GM23338 (cell line): ENCODE measurements around the gene SH3RF3. TPM values are rescaled to one million over a fixed set of nuclear protein-coding genes. Genes with fewer than 3 reads are reported as not detected.

Experiments used
- ATAC-seq: fragments of 200-7000 bp; cut with Tn5 transposase; 3 replicates; pipeline ENCODE4 v1.9.1; 2020
- DNase-seq: peaks from one replicate; pipeline ENCODE4 v3.0.0-alpha.2; 2015; ENCODE audit warnings: low spot score
- H2AFZ ChIP-seq: fragments of 200-600 bp; sonication (generic); 2 replicates; pipeline ENCODE4 v1.8.0; 2016; ENCODE audit warnings: antibody characterized with exemption, mild to moderate bottlenecking, moderate library complexity
- H3F3A ChIP-seq: fragments of 200-600 bp; sonication (generic); replicated peaks from 2 replicates; pipeline ENCODE4 v1.8.0; 2017; ENCODE audit warnings: antibody characterized with exemption, mixed run types, low read depth
- H3K27ac ChIP-seq: fragments of 200-600 bp; sonication (generic); 2 replicates; pipeline ENCODE4 v1.6.1; 2016; ENCODE audit warnings: low read depth
- H3K27me3 ChIP-seq: fragments of 200-600 bp; sonication (generic); 2 replicates; pipeline ENCODE4 v1.8.0; 2016; ENCODE audit warnings: mild to moderate bottlenecking, mixed run types, moderate library complexity; ENCODE audit not compliant: insufficient read depth
- H3K36me3 ChIP-seq: fragments of 200-600 bp; sonication (generic); 2 replicates; pipeline ENCODE4 v1.8.0; 2016; ENCODE audit warnings: mild to moderate bottlenecking; ENCODE audit not compliant: insufficient read depth
- H3K4me1 ChIP-seq: fragments of 200-600 bp; sonication (generic); 2 replicates; pipeline ENCODE4 v1.8.0; 2016; ENCODE audit warnings: mild to moderate bottlenecking, moderate library complexity; ENCODE audit not compliant: insufficient read depth
- H3K4me2 ChIP-seq: fragments of 200-600 bp; sonication (generic); 2 replicates; pipeline ENCODE4 v1.7.1; 2017; ENCODE audit warnings: mixed run types
- H3K4me3 ChIP-seq: fragments of 200-600 bp; sonication (generic); 2 replicates; pipeline ENCODE4 v1.6.1; 2016; ENCODE audit warnings: mixed run types
- H3K79me2 ChIP-seq: fragments of 200-600 bp; sonication (generic); replicated peaks from 2 replicates; pipeline ENCODE4 v1.8.0; 2017; ENCODE audit warnings: mild to moderate bottlenecking; ENCODE audit not compliant: insufficient read depth
- H3K9me2 ChIP-seq: fragments of 200-600 bp; sonication (generic); 2 replicates; pipeline ENCODE4 v1.8.0; 2017; ENCODE audit not compliant: insufficient read depth
- H4K20me1 ChIP-seq: fragments of 200-600 bp; sonication (generic); replicated peaks from 2 replicates; pipeline ENCODE4 v1.8.0; 2017; ENCODE audit warnings: mild to moderate bottlenecking; ENCODE audit not compliant: insufficient read depth
- H3K27ac Mint-ChIP-seq: 2 replicates; pipeline ENCODE4 v1.8.0; 2020; ENCODE audit warnings: inconsistent platforms, mild to moderate bottlenecking, moderate library complexity, mixed read lengths
- H3K27me3 Mint-ChIP-seq: 3 replicates; pipeline ENCODE4 v1.8.0; 2022; ENCODE audit warnings: low read depth, mild to moderate bottlenecking, moderate library complexity, mixed read lengths, inconsistent platforms; ENCODE audit not compliant: insufficient read depth, poor library complexity
- H3K36me3 Mint-ChIP-seq: 3 replicates; pipeline ENCODE4 v1.8.0; 2021; ENCODE audit warnings: low read depth, mild to moderate bottlenecking, inconsistent platforms, moderate library complexity, mixed read lengths
- H3K4me1 Mint-ChIP-seq: 3 replicates; pipeline ENCODE4 v1.8.0; 2020; ENCODE audit warnings: mild to moderate bottlenecking, inconsistent platforms, mixed read lengths
- H3K4me3 Mint-ChIP-seq: 3 replicates; pipeline ENCODE4 v1.8.0; 2021; ENCODE audit warnings: moderate library complexity, mild to moderate bottlenecking, inconsistent platforms, mixed read lengths
- H3K9me3 Mint-ChIP-seq: 3 replicates; pipeline ENCODE4 v1.8.0; 2020; ENCODE audit warnings: moderate library complexity, mild to moderate bottlenecking, inconsistent platforms, mixed read lengths
- CREB1 ChIP-seq: fragments of 250-450 bp; sonication (Bioruptor Pico); IDR thresholded peaks from 2 replicates; pipeline ENCODE4 v1.5.0; 2020; ENCODE audit warnings: low read depth, mild to moderate bottlenecking, moderate library complexity
- EZH2 ChIP-seq: fragments of 200-600 bp; sonication (generic); IDR thresholded peaks from one replicate; pipeline ENCODE4 v1.8.0; 2017; ENCODE audit warnings: antibody characterized with exemption, mild to moderate bottlenecking, low read depth; ENCODE audit not compliant: unreplicated experiment
- EZH2phosphoT487 ChIP-seq: fragments of 200-600 bp; sonication (generic); IDR thresholded peaks from one replicate; pipeline ENCODE4 v1.8.1; 2018; ENCODE audit warnings: antibody characterized with exemption; ENCODE audit not compliant: unreplicated experiment
- JUNB ChIP-seq: IDR thresholded peaks from one replicate; pipeline ENCODE4 v1.6.1; 2016; ENCODE audit warnings: antibody characterized with exemption; ENCODE audit not compliant: unreplicated experiment
- NANOG ChIP-seq: IDR thresholded peaks from 2 replicates; pipeline ENCODE4 v1.6.1; 2016; ENCODE audit warnings: antibody characterized with exemption, borderline replicate concordance
- POLR2AphosphoS5 ChIP-seq: IDR thresholded peaks from 2 replicates; pipeline ENCODE4 v1.6.1; 2016; ENCODE audit warnings: antibody characterized with exemption, low read depth
- STAT1 ChIP-seq: IDR thresholded peaks from one replicate; pipeline ENCODE4 v1.6.1; 2016; ENCODE audit warnings: antibody characterized with exemption; ENCODE audit not compliant: unreplicated experiment
- ZNF114 ChIP-seq: fragments of 250-450 bp; sonication (Bioruptor Pico); IDR thresholded peaks from 2 replicates; pipeline ENCODE4 v1.5.0; 2020; ENCODE audit warnings: mild to moderate bottlenecking, moderate library complexity
- ZNF331 ChIP-seq: fragments of 250-450 bp; sonication (Bioruptor Pico); IDR thresholded peaks from 2 replicates; pipeline ENCODE4 v1.5.0; 2020; ENCODE audit warnings: low read depth, mild to moderate bottlenecking, moderate library complexity
- polyA plus RNA-seq: library from polyadenylated mRNA; unstranded; fragments of >200 nt; fragmentation: Nextera tagmentation; extraction: Ambion mirVana; gene quantifications from 2 replicates; pipeline ENCODE4 v1.2.1, GENCODE V29; 2016
- total RNA-seq: library from RNA; depleted of rRNA; stranded (reverse); fragments of >200 nt; shearing (Covaris generic); gene quantifications from 2 replicates; pipeline ENCODE4 v1.2.3, GENCODE V29; 2014
- TF ChIP-seq, protein P1 (sequence below): fragments of 250-450 bp; sonication (Bioruptor Pico); IDR thresholded peaks from 2 replicates; pipeline ENCODE4 v1.5.0; 2020; ENCODE audit warnings: mild to moderate bottlenecking, moderate library complexity
- TF ChIP-seq, protein P2 (sequence below), 2 experiments: fragments of 200-600 bp in 1 of 2; sonication (generic) in 1 of 2; conservative IDR thresholded peaks; 2 replicates each; pipeline versions ENCODE4 v1.5.1 to v1.6.1; 2016 to 2017; ENCODE audit warnings: antibody characterized with exemption in 2 of 2, low read depth in 2 of 2, mild to moderate bottlenecking in 2 of 2, moderate library complexity in 1 of 2
- TF ChIP-seq, protein P3 (sequence below): IDR thresholded peaks from 2 replicates; pipeline ENCODE4 v1.6.1; 2016; ENCODE audit warnings: antibody characterized with exemption
- TF ChIP-seq, protein P4 (sequence below): IDR thresholded peaks from one replicate; pipeline ENCODE4 v1.6.1; 2018; ENCODE audit warnings: antibody characterized with exemption; ENCODE audit not compliant: unreplicated experiment

The SH3RF3 gene
- total and polyA plus RNA-seq, 2 experiments from 2014 or later, result 0.11 to 0.63 TPM

DNA sequence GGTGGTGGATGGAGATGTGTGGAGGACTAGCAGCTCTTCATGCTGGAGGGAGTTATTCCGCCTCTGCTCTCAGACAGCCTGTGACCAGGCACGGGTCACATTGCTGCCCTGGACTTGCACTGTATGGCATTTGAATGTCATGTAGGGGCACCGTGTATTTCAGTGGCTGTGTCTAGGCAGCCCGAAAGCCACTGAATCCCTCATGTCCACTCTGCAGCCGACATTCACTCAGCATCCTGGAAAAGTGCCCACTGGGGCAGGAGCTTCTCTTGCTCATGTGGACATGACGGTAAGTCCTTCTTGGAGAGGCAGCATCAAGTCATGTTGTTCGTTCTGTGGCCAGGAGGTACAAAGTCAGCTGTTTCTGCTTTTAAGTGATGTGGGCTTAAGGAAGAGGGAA lies 127.9 kb downstream of the SH3RF3 start:
- Histone ChIP-seq H4K20me1 (no peaks in the 10 kb centered on the region), H3K4me3 (no peak overlapping the region), H3K36me3 (no peaks in the 10 kb centered on the region), H3K9me2 (no peaks in the 10 kb centered on the region), H3K4me2 (no peak overlapping the region), H2AFZ (no peak overlapping the region), H3K27ac (no peak overlapping the region), H3K79me2 (no peaks in the 10 kb centered on the region), H3K4me1 (no peaks in the 10 kb centered on the region), H3F3A (no peaks in the 10 kb centered on the region), H3K27me3 (no peaks in the 10 kb centered on the region)
- Mint-ChIP-seq H3K27me3 (no peaks in the 10 kb centered on the region), H3K4me1 (peaks cover 11% of the 10 kb centered on the region; the same call in 2 of the 3 replicates), H3K27ac (no peak overlapping the region), H3K4me3 (no peak overlapping the region), H3K9me3 (no peaks in the 10 kb centered on the region), H3K36me3 (no peaks in the 10 kb centered on the region)
- no peak for DNase-seq
- TF ChIP-seq POLR2AphosphoS5, result no peak
- TF ChIP-seq CREB1 (CRISPR knock-in tag), result no peak
- TF ChIP-seq EZH2, result no peak
- no peak for TF ChIP-seq ZNF114
- no peak for TF ChIP-seq EZH2phosphoT487
- no peak for TF ChIP-seq JUNB
- TF ChIP-seq, protein P1, sequence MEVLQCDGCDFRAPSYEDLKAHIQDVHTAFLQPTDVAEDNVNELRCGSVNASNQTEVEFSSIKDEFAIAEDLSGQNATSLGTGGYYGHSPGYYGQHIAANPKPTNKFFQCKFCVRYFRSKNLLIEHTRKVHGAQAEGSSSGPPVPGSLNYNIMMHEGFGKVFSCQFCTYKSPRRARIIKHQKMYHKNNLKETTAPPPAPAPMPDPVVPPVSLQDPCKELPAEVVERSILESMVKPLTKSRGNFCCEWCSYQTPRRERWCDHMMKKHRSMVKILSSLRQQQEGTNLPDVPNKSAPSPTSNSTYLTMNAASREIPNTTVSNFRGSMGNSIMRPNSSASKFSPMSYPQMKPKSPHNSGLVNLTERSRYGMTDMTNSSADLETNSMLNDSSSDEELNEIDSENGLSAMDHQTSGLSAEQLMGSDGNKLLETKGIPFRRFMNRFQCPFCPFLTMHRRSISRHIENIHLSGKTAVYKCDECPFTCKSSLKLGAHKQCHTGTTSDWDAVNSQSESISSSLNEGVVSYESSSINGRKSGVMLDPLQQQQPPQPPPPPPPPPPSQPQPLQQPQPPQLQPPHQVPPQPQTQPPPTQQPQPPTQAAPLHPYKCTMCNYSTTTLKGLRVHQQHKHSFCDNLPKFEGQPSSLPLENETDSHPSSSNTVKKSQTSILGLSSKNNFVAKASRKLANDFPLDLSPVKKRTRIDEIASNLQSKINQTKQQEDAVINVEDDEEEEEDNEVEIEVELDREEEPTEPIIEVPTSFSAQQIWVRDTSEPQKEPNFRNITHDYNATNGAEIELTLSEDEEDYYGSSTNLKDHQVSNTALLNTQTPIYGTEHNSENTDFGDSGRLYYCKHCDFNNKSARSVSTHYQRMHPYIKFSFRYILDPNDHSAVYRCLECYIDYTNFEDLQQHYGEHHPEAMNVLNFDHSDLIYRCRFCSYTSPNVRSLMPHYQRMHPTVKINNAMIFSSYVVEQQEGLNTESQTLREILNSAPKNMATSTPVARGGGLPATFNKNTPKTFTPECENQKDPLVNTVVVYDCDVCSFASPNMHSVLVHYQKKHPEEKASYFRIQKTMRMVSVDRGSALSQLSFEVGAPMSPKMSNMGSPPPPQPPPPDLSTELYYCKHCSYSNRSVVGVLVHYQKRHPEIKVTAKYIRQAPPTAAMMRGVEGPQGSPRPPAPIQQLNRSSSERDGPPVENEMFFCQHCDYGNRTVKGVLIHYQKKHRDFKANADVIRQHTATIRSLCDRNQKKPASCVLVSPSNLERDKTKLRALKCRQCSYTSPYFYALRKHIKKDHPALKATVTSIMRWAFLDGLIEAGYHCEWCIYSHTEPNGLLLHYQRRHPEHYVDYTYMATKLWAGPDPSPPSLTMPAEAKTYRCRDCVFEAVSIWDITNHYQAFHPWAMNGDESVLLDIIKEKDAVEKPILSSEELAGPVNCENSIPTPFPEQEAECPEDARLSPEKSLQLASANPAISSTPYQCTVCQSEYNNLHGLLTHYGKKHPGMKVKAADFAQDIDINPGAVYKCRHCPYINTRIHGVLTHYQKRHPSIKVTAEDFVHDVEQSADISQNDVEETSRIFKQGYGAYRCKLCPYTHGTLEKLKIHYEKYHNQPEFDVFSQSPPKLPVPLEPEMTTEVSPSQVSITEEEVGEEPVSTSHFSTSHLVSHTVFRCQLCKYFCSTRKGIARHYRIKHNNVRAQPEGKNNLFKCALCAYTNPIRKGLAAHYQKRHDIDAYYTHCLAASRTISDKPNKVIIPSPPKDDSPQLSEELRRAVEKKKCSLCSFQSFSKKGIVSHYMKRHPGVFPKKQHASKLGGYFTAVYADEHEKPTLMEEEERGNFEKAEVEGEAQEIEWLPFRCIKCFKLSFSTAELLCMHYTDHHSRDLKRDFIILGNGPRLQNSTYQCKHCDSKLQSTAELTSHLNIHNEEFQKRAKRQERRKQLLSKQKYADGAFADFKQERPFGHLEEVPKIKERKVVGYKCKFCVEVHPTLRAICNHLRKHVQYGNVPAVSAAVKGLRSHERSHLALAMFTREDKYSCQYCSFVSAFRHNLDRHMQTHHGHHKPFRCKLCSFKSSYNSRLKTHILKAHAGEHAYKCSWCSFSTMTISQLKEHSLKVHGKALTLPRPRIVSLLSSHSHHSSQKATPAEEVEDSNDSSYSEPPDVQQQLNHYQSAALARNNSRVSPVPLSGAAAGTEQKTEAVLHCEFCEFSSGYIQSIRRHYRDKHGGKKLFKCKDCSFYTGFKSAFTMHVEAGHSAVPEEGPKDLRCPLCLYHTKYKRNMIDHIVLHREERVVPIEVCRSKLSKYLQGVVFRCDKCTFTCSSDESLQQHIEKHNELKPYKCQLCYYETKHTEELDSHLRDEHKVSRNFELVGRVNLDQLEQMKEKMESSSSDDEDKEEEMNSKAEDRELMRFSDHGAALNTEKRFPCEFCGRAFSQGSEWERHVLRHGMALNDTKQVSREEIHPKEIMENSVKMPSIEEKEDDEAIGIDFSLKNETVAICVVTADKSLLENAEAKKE, result no peak
- TF ChIP-seq, protein P2, sequence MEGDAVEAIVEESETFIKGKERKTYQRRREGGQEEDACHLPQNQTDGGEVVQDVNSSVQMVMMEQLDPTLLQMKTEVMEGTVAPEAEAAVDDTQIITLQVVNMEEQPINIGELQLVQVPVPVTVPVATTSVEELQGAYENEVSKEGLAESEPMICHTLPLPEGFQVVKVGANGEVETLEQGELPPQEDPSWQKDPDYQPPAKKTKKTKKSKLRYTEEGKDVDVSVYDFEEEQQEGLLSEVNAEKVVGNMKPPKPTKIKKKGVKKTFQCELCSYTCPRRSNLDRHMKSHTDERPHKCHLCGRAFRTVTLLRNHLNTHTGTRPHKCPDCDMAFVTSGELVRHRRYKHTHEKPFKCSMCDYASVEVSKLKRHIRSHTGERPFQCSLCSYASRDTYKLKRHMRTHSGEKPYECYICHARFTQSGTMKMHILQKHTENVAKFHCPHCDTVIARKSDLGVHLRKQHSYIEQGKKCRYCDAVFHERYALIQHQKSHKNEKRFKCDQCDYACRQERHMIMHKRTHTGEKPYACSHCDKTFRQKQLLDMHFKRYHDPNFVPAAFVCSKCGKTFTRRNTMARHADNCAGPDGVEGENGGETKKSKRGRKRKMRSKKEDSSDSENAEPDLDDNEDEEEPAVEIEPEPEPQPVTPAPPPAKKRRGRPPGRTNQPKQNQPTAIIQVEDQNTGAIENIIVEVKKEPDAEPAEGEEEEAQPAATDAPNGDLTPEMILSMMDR (conservative IDR thresholded peaks at IDR 0.05; ENCODE audit: low read depth in 2 of 2), result no peak
- TF ChIP-seq, protein P3, sequence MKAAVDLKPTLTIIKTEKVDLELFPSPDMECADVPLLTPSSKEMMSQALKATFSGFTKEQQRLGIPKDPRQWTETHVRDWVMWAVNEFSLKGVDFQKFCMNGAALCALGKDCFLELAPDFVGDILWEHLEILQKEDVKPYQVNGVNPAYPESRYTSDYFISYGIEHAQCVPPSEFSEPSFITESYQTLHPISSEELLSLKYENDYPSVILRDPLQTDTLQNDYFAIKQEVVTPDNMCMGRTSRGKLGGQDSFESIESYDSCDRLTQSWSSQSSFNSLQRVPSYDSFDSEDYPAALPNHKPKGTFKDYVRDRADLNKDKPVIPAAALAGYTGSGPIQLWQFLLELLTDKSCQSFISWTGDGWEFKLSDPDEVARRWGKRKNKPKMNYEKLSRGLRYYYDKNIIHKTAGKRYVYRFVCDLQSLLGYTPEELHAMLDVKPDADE, result no peak
- TF ChIP-seq NANOG, result no peak
- TF ChIP-seq ZNF331 (CRISPR knock-in tag), result no peak
- TF ChIP-seq, protein P4, sequence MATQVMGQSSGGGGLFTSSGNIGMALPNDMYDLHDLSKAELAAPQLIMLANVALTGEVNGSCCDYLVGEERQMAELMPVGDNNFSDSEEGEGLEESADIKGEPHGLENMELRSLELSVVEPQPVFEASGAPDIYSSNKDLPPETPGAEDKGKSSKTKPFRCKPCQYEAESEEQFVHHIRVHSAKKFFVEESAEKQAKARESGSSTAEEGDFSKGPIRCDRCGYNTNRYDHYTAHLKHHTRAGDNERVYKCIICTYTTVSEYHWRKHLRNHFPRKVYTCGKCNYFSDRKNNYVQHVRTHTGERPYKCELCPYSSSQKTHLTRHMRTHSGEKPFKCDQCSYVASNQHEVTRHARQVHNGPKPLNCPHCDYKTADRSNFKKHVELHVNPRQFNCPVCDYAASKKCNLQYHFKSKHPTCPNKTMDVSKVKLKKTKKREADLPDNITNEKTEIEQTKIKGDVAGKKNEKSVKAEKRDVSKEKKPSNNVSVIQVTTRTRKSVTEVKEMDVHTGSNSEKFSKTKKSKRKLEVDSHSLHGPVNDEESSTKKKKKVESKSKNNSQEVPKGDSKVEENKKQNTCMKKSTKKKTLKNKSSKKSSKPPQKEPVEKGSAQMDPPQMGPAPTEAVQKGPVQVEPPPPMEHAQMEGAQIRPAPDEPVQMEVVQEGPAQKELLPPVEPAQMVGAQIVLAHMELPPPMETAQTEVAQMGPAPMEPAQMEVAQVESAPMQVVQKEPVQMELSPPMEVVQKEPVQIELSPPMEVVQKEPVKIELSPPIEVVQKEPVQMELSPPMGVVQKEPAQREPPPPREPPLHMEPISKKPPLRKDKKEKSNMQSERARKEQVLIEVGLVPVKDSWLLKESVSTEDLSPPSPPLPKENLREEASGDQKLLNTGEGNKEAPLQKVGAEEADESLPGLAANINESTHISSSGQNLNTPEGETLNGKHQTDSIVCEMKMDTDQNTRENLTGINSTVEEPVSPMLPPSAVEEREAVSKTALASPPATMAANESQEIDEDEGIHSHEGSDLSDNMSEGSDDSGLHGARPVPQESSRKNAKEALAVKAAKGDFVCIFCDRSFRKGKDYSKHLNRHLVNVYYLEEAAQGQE, result no peak
- no peak for TF ChIP-seq STAT1
- no peak for ATAC-seq
